Neutrophil (primary cell): ENCODE data around the gene H3-3A.

Experiments
- H3K27ac ChIP-seq: fragments of 200-600 bp; sonication (generic); 2 replicates; pipeline ENCODE4 v1.5.1; 2016; ENCODE audit warnings: mild to moderate bottlenecking, moderate library complexity
- H3K27me3 ChIP-seq: fragments of 200-600 bp; sonication (generic); 2 replicates; pipeline ENCODE4 v1.6.0; 2016; ENCODE audit warnings: mild to moderate bottlenecking
- H3K36me3 ChIP-seq: fragments of 200-600 bp; sonication (generic); 2 replicates; pipeline ENCODE4 v1.5.1; 2017
- H3K4me1 ChIP-seq, 2 experiments: fragments of 200-600 bp in 1 of 2; sonication (generic) in 1 of 2; 1 replicate in 1 of 2; 2 replicates in 1 of 2; pipeline versions ENCODE4 v1.5.1 to v1.6.1; 2013 to 2016; ENCODE audit warnings: low read depth in 1 of 2, low read length in 1 of 2, mild to moderate bottlenecking in 1 of 2, moderate library complexity in 1 of 2; ENCODE audit not compliant: control insufficient read depth in 1 of 2, insufficient read depth in 1 of 2
- H3K4me3 ChIP-seq, 2 experiments: fragments of 200-600 bp in 1 of 2; sonication (generic) in 1 of 2; 1 replicate in 1 of 2; 2 replicates in 1 of 2; pipeline ENCODE4 v1.5.1; 2013 to 2016; ENCODE audit warnings: low read depth in 1 of 2, low read length in 1 of 2, mild to moderate bottlenecking in 1 of 2, moderate library complexity in 1 of 2
- H3K9me3 ChIP-seq: fragments of 200-600 bp; sonication (generic); 2 replicates; pipeline ENCODE4 v1.5.1; 2016
- TF ChIP-seq, protein P1 (sequence below): fragments of 200-600 bp; sonication (generic); IDR thresholded peaks from 2 replicates; pipeline ENCODE4 v1.5.1; 2016; ENCODE audit warnings: antibody characterized with exemption

H3-3A gene

DNA sequence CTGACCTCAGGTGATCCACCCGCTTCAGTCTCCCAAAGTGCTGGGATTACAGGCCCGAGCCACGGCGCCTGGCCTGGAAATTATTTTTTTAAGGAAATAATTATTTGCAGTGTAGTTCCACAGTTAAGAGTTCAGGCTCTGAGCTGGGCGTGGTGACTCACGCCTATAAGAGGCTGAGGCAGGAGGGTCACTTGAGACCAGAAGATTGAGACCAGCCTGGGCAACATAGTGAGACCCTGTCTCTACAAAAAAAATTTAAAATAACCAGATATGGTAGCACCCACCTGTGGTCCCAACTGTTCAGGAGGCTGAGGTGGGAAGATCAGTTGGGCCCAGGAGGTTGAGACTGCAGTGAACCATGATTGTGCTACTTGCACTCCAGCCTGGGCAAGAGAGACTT is 13.9 kb downstream of the H3-3A start:
- H3K36me3 ChIP-seq, result peaks cover 51% of the 10 kb centered on the region

DNA sequence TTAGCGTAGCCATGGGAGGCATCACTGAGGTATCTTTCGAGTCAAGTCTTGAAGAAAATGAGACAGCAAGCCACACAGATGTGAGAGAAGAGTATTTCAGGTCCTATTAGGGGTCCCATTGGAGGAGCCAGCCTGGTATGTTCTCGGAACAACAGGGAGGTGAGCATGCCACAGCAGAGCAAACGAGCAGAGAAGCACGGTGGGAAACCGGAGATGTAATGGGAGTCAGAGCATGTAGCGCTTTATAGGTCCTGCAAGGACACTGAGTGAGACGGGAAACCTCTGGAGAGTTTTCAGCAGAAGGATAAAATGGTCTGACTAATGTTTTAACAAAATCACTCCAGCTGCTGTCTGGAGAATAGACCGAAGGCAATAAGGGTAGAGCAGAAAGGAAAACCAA is 15.9 kb downstream of the H3-3A start:
- TF ChIP-seq, protein P1, sequence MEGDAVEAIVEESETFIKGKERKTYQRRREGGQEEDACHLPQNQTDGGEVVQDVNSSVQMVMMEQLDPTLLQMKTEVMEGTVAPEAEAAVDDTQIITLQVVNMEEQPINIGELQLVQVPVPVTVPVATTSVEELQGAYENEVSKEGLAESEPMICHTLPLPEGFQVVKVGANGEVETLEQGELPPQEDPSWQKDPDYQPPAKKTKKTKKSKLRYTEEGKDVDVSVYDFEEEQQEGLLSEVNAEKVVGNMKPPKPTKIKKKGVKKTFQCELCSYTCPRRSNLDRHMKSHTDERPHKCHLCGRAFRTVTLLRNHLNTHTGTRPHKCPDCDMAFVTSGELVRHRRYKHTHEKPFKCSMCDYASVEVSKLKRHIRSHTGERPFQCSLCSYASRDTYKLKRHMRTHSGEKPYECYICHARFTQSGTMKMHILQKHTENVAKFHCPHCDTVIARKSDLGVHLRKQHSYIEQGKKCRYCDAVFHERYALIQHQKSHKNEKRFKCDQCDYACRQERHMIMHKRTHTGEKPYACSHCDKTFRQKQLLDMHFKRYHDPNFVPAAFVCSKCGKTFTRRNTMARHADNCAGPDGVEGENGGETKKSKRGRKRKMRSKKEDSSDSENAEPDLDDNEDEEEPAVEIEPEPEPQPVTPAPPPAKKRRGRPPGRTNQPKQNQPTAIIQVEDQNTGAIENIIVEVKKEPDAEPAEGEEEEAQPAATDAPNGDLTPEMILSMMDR, result no peak
- H3K36me3 ChIP-seq, result peaks cover 34% of the 10 kb centered on the region

More for the DNA sequence above, 13.9 kb downstream of the H3-3A start:
- H3K9me3 ChIP-seq, result no peaks in the 10 kb centered on the region
- no peaks in the 10 kb centered on the region for H3K4me1 ChIP-seq
- no peak overlapping the region for H3K4me3 ChIP-seq
- H3K27me3 ChIP-seq, result peaks cover 4% of the 10 kb centered on the region
- peak overlapping the region; percentile 10 for H3K27ac ChIP-seq
- TF ChIP-seq, protein P1, result no peak

DNA sequence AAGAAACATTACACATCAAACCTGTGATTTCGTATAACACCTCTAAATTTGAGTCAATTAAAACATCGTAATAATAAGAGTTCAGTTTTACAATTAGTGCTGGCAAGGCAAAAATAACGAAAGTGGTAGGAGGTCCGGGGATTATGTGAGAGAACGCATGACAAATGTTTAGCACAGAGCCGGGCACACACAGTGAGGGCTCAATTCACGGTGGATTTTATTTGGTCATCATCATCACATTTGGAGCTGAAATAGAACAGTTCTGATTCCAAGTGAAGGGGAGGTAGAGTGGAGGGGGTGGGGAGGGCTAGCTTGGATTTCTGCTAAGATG is 20.0 kb downstream of the H3-3A start:
- peak overlapping the region; percentile 51 for H3K27ac ChIP-seq
- peak overlapping the region; percentile 74 to 91 for H3K4me3 ChIP-seq
- TF ChIP-seq, protein P1, result no peak

More for the DNA sequence above, 15.9 kb downstream of the H3-3A start:
- no peak overlapping the region for H3K27ac ChIP-seq
- H3K4me1 ChIP-seq, result peaks cover 8 to 9% of the 10 kb centered on the region in 2 experiments
- no peaks in the 10 kb centered on the region for H3K9me3 ChIP-seq
- H3K27me3 ChIP-seq, result peaks cover 17% of the 10 kb centered on the region
- H3K4me3 ChIP-seq, result no peak overlapping the region

DNA sequence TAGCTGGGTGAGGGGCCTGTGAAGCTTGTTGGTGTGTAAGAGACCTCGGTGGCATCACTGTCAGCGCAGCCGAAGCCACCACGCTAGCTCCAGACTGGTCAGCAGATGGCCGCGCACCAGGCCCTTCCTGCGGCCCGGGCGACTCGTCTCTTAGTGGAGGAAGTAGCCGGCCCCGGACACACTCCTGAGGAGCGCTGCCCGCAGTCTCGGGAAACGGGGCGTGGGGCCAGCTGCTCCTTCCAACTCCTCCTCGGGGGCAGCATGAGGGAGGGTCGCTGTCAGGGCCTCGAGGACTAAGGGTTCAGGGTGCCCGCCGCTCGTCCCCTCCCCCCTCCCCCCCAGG is 20.4 kb downstream of the H3-3A start:
- Histone ChIP-seq H3K27me3 (peaks cover 33% of the 10 kb centered on the region), H3K27ac (peak overlapping the region; percentile 51), H3K4me1 (peaks cover 14 to 16% of the 10 kb centered on the region in 2 experiments), H3K36me3 (no peaks in the 10 kb centered on the region), H3K4me3 (peak overlapping the region; percentile 74 to 91), H3K9me3 (no peaks in the 10 kb centered on the region)
- TF ChIP-seq, protein P1, result no peak

More for the DNA sequence above, 20.0 kb downstream of the H3-3A start:
- Histone ChIP-seq H3K4me1 (peaks cover 14 to 16% of the 10 kb centered on the region in 2 experiments), H3K9me3 (no peaks in the 10 kb centered on the region), H3K36me3 (no peaks in the 10 kb centered on the region), H3K27me3 (peaks cover 33% of the 10 kb centered on the region)

DNA sequence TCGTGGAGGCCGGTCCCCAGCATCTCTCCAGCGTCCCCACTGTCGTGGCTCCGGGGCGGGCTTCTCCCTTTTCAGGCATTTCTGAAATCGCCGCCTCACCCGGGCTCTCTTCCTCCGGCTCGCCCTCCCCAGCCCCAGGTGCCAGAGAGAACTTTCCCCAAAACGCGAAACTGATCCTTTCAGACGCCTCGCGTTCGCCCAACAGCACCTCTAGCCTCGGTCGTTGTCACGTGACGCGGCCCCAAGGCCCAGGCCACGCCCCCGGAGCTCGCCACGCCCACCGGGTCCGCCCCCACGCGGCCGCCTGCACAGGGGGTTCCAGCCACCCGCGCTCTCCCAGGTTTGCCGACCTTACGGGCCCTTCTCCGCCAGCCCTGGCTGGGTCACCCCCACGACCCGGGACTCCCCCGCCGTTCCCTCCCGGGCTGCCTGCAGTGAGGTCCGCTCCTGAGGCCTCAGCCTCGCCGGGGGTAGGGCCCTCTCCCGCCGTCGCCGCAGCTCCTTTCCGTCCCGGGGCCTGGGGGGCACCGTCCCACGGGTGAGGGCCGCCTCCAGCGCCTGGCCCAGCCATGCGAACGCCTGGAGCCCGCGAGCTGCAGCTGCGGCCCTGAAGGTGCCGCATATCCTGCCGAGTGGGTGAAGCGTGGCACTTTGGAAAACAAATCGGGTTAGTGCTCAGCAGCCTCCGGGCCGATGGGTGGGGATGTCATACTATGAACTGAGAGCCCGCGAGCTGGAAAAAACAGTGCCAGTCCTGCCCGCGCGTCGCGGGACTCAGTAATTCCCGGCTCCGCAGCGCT is 21.0 kb downstream of the H3-3A start:
- H3K36me3 ChIP-seq, result no peaks in the 10 kb centered on the region
- no peaks in the 10 kb centered on the region for H3K9me3 ChIP-seq
- H3K4me1 ChIP-seq, result peaks cover 14 to 16% of the 10 kb centered on the region in 2 experiments
- peaks cover 33% of the 10 kb centered on the region for H3K27me3 ChIP-seq
- peak overlapping the region; percentile 74 to 91 for H3K4me3 ChIP-seq
- TF ChIP-seq, protein P1, result no peak
- H3K27ac ChIP-seq, result peak overlapping the region; percentile 51
